Skeletal muscle cell (primary cell): Measurements from ENCODE around the gene STYXL2.

Experiments
- DNase-seq: peaks from one replicate; pipeline ENCODE4 v3.0.0-alpha.2; 2010; ENCODE audit warnings: low read depth
- H3K4me3 ChIP-seq: 2 replicates; pipeline ENCODE4 v1.5.1; 2011; ENCODE audit warnings: low read depth, mild to moderate bottlenecking, control low read depth, low read length, moderate library complexity

The STYXL2 gene

GRCh38 chr1:167128261-167129227 is 34.7 kb downstream of the STYXL2 start:
- no peak overlapping the region for H3K4me3 ChIP-seq
- DNase-seq, result no peak

- no peak for DNase-seq
- no peak overlapping the region for H3K4me3 ChIP-seq
Measured at GRCh38 chr1:167130829-167131510, 37.1 kb downstream of the STYXL2 start.

GRCh38 chr1:167132301-167133010 is 38.6 kb downstream of the STYXL2 start:
- H3K4me3 ChIP-seq, result no peak overlapping the region
- no peak for DNase-seq

DNA sequence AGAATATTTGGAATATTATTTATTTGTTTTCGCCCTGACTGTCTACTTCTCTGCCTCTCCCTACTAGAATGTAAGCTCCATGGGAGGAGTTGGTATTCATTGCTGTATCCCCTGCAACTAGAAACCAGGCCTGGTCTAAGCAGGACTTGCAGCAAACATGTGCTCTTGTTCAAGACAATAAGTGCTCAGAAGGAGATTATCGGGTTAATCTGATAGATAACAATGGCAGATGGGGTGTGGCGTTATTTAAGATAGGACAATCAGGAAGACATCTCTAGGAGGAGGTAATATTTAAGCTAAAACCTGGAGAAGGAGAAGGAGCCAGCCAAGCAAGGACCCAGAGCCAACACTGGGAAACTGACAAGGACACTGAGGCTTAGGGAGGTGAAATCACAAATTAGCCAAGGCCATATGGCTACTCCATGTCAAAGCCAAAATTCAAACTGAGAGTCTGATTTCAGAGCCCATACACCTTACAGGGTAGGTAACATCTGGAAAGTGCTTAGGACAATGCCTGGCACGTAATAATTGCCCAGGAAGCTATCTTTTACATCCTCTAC is 41.5 kb downstream of the STYXL2 start:
- no peak overlapping the region for H3K4me3 ChIP-seq
- no peak for DNase-seq

- no peak overlapping the region for H3K4me3 ChIP-seq
- DNase-seq, result peak; percentile 54
Measured at GRCh38 chr1:167136191-167136614, 42.3 kb downstream of the STYXL2 start.

DNA sequence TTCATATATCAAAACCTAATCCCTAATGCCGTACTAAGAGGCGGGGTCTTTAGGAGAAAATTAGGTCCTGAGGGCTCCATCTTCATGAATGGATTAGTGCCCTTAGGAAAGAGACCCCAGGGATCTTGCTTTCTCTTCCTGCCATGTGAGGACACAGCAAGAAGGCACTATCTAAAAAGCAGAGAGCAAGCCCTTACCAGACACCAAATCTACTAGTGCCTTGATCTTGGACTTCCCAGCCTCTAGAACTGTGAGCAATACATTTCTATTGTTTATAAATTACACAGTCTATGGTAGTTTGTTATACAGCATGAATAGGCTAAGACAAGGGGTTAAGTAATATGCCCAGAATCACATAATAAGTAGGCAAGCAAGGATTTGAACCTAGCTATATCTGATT is 42.9 kb downstream of the STYXL2 start:
- no peak for DNase-seq
- H3K4me3 ChIP-seq, result no peak overlapping the region

- H3K4me3 ChIP-seq, result no peak overlapping the region
- no peak for DNase-seq
Measured at GRCh38 chr1:167137332-167137781, 43.5 kb downstream of the STYXL2 start.

DNA sequence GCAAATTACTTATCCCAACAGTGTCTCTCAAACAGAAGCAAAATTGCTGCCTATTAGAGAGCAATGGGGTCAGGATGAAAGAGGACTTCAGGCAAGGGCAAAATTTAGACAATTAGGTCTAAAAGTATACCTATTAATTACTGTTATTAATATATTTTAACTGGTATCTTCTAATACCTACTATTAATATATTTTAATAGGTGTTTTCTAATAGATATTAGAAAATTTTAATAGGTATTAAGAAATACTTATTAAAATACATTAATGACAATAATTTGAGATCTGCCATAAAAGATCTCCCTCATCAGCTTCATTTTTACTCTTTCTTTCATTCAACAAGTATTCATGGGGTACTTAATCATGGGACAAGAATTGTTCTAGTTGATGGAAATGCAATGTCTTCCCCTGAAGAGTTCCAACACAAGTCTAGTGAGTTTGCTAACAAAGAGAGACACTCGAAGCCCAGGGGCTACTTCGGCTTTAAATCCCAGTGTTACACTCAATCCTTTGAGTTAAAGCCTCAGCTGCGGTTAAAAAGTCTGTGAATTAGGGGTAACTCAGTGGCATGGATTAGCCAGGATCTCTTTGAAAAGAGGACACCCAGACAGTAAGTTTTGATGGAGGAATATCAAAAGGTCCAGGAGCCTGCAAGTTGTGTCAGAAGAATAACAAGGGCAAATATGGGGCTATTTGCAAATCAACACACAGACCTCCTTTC is 44.1 kb downstream of the STYXL2 start:
- no peak for DNase-seq
- no peak overlapping the region for H3K4me3 ChIP-seq

DNA sequence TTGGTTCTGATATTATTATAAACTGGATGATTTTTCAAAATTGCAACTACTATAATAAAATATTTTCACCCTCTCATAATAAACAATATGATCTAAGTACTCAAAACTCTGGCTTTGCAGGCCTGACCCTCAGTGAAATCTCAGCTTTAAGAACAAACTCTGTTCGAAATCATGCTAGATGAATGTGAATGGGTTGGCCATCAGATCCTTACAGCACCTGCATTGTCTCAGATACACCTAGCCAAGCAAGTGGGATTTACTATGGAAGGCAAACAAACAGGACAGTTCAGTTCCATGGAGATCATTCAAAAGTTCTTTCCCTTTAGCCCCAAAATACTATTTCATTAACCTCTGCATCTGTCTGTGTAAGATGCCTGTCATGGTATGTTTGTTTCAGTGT is 44.8 kb downstream of the STYXL2 start:
- no peak for DNase-seq
- H3K4me3 ChIP-seq, result no peak overlapping the region

- no peak for DNase-seq
- H3K4me3 ChIP-seq, result no peak overlapping the region
Measured at GRCh38 chr1:167141963-167142362, 48.1 kb downstream of the STYXL2 start.
